ENCODE data around the gene SUCNR1. TPM values are rescaled to one million over a fixed set of nuclear protein-coding genes. Genes with fewer than 3 reads are reported as not detected.

The SUCNR1 gene
- total and polyA plus RNA-seq, 9 donors: 0.04 to 0.53 (median 0.23) TPM; not detected in 2

Other genes with a start within 250 kb of the SUCNR1 start
- gene AADACL2, start 139.7 kb upstream of the SUCNR1 start, total RNA-seq: 1 to 10 TPM in 1 of 7 donors, not detected in 6; 2.8 TPM
- gene AADACL2, start 139.7 kb upstream of the SUCNR1 start, polyA plus RNA-seq: under 1 TPM in 1 of 2 donors, not detected in 1; 0.30 TPM
- under 1 TPM in 2 of 7 donors, not detected in 5; 0.34 to 0.41 TPM for gene AADAC, start 59.5 kb upstream of the SUCNR1 start, total RNA-seq
- 10 to 100 TPM in 1 of 2 donors, under 1 TPM in 1; 0.21 to 40.6 TPM for gene AADAC, start 59.5 kb upstream of the SUCNR1 start, polyA plus RNA-seq